Right kidney (tissue), 1 donor: ENCODE measurements around the gene ERBB2.
"Not testable (repeated sequence)": the region's sequence is repeated elsewhere in the genome, so short reads cannot be mapped to it uniquely, and the experiment has no call there.

Experiments
- DNase-seq: peaks from one replicate; pipeline ENCODE4 v3.0.0-alpha.2; 2016

The ERBB2 gene

GRCh38 chr17:39677542-39678339 lies 22.1 kb upstream of the ERBB2 start:
- DNase-seq, result peak; percentile 48

DNA sequence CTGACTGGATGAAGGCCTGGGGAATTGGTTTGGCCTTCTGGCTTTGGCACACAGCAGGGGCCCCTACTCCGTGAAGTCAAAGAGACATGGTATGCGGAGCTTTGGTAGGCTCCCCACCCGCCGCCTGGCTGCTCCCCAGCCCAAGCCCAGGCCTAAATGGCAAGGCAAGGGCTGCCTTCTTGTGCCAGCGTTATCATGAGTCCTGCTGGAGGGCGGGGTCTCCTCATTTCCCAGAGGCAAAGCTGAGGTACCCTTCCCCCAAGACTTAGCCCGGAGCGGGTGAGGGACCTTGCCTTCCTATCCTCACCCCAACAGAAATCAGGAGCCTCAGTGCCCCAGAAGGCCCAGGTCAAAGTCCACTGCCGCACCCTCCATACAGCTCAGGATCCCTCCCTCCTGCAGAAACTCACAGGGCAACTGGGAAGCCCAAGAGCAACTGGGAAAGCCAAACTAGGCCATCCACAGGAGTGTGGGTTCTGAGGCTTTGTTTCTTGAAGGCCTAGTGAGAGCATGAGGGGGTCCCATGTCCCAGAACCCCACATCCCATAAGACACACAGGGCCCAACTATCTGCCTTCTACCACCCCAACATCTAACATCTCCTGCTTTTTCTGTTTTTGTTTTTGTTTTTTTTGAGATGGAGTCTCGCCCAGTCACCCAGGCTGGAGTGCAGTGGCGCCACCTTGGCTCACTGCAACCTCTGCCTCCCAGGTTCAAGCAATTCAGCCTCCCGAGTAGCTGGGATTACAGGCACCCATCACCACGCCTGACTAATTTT lies 21.3 kb upstream of the ERBB2 start:
- no peak for DNase-seq

GRCh38 chr17:39679521-39680192 lies 20.2 kb upstream of the ERBB2 start:
- DNase-seq, result no peak

GRCh38 chr17:39683295-39683939 lies 16.4 kb upstream of the ERBB2 start:
- no peak for DNase-seq

- no peak for DNase-seq
These were observed 15.3 kb upstream of the ERBB2 start for GRCh38 chr17:39684369-39685192.

- DNase-seq, result no peak
These were observed 12.7 kb upstream of the ERBB2 start for GRCh38 chr17:39687101-39687545.

GRCh38 chr17:39687546-39688474 lies 12.1 kb upstream of the ERBB2 start, which contains the start of gene PGAP3:
PGAP3 (minus strand) TSS chr17:39688057; CDS start chr17:39688014, 43 bp downstream.
- DNase-seq, result peak; percentile 99

DNA sequence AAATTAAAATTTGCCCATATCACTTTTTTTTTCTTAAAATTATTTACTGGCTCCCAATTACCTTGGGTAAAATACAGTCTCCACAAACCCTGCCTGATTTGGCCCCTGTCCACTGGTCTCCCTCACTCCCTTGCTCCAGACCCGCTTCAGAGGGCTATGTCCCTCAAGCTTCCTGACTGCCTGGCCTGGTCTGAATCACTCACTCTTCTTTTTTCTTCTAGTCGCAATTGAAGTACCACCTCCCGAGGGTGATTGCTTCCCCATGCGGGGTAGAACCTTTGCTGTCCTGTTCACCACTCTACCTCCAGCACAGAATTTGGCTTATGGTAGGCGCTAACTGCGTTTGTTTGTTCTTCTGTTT lies 11.4 kb upstream of the ERBB2 start:
- DNase-seq, result no peak

DNA sequence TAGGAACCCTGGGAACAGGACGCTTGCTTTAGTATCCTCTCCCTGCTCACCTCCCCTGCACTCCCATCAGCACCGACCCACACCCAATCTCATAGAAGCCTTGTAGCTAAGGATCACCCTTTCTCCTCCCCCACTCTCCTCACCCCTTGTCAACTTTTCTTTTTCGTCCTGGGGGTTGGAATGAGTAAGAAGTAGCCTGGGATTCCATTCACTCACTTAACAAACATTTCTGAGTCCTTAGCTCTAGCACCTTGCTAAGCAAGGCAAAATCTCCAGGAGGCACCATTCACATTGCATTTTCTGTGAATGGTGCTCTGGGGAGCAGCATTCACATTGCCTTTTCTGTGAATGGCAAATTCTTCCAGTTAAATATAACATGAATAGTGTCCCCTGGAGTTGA lies 10.9 kb upstream of the ERBB2 start:
- no peak for DNase-seq

DNA sequence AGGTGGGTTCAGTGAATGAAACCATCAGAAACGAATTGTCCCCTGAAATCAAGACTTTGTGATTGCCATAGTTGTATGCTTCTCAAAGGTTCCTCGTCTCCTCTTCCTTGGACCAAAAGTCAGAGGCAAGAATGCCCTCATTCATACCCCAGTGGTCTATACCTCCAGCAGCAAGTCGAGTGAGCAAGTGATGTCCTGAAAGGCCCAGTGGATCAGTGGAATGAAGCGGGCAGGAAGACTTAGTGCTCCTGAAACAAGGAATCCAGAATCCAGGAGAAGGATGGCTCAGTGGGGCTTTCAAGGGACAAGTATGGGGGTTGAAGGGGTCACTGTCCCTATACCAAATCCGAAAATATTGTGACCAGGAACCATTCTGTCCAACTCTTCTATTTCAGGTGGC lies 5.3 kb upstream of the ERBB2 start:
- no peak for DNase-seq

DNA sequence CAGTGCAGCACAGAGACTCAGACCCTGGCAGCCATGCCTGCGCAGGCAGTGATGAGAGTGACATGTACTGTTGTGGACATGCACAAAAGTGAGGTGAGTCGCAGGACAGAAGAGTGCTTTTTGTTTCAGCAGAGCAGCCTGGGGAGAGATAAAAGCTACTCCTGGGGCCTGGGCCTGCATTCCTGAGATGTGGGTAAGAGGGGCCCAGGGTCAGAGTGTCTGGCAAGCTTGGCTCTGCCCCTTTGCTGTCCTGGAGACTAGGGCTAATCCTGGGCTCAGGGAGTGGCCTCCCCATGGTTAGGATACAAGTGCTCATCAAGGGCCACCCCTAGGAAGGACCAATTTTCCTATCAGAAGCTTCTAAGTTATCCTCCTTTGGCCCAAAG lies 4.8 kb upstream of the ERBB2 start:
- no peak for DNase-seq

- DNase-seq, result no peak
These were observed 3.1 kb upstream of the ERBB2 start for GRCh38 chr17:39696731-39697130.

DNA sequence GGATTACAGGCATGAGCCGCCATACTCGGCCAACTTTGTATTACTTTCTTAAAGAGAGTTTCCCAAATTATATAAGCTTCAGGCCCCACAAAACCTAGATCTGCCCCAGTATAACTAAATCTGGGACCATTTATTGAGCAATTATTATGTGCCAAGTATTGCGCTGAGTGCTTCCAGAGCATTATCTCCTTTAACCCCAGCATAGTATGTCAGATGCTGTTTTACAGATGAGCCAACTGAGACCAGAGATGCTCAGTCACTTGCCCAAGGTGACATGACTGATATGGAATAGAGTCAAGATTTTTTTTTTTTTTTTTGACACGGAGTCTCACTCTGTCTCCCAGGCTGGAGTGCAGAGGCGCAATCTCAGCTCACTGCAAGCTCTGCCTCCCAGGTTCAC lies 1.9 kb upstream of the ERBB2 start:
- DNase-seq, result no peak

GRCh38 chr17:39699157-39699817 lies 577 bp upstream of the ERBB2 start:
- DNase-seq, result not testable (repeated sequence)

GRCh38 chr17:39700148-39700987 lies 504 bp downstream of the ERBB2 start:
- DNase-seq, result peak; percentile 85

GRCh38 chr17:39701012-39701783 lies 1.3 kb downstream of the ERBB2 start:
- DNase-seq, result no peak

- no peak for DNase-seq
These were observed 2.0 kb downstream of the ERBB2 start for GRCh38 chr17:39701784-39702422.
